ENCODE data around the gene KRT72. TPM values are rescaled to one million over a fixed set of nuclear protein-coding genes. Genes with fewer than 3 reads are reported as not detected.

Gene KRT72
- 0.05 TPM in 1 of 5 replicates, not detected in the others for total RNA-seq (2022; extraction: Qiagen RNA extraction)

GRCh38 chr12:52600941-52601481 is at the start of gene KRT72:
Gene KRT72 (minus strand): TSS chr12:52601463. CDS start chr12:52601452, 11 bp downstream.

DNA sequence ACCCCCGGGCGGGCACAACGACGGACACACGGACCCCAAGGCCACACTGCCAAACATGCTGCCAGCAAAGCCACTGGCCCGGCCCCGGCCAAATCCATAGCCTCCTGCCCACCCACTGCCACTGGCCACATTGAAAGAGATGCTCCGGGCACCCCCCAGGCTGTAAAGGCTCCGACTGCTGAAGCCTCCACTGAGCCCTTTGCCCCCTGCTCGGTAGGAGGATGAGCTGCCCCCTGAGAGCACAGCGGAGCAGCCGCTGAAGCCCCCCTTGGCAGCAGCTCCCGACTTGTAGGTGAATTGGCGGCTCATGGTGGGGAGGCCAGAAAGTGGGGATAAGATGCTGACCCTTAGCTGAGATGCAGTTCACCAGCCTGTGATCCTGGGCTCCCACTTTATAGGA is 17.0 kb upstream of the KRT72 start, which contains the start of gene KRT73:
Gene KRT73, minus strand, starts transcription at position 344 of the 400 bp plus-strand sequence. Its CDS starts 35 bp downstream, at position 309.

GRCh38 chr12:52573743-52574142 is 27.5 kb downstream of the KRT72 start, which contains the start of gene KRT74:
Gene KRT74 (minus strand): TSS chr12:52573843. CDS start chr12:52573777, 66 bp downstream.

DNA sequence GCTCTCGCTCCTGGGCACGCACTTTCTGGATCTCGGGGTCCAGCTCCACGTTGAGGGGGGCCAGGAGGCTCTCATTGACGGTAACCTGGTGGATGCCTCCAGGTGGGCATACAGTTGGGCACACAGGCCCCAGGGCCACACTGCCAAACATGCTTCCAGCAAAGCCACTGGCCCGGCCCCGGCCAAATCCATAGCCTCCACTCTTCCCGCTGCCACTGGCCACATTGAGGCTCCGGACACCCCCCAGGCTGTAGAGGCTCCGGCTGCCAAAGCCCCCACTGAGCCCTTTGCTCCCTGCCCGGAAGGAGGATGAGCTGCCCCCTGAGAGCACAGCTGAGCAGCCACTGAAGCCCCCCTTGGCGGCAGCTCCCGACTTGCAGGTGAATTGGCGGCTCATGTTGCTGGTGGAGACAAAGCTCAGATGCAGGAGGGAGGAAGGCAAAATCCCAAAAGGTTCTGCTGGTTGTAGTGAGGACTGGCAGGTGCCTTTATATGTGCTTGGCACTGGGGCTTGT is 48.5 kb downstream of the KRT72 start, which contains the start of gene KRT71:
Gene KRT71, minus strand, starts transcription at position 465 of the 515 bp plus-strand sequence. Its CDS starts 68 bp downstream, at position 397.

Other genes starting within 250 kb of the KRT72 start
- 0.05 to 0.10 TPM in 2 of 5 replicates, not detected in the others for gene KRT85, start 234.0 kb downstream of the KRT72 start, total RNA-seq (2022; extraction: Qiagen RNA extraction)
- not detected in 5 replicates for gene KRT84, start 215.8 kb downstream of the KRT72 start, total RNA-seq (2022; extraction: Qiagen RNA extraction)
- not detected in 5 replicates for gene KRT82, start 195.1 kb downstream of the KRT72 start, total RNA-seq (2022; extraction: Qiagen RNA extraction)
- 0.09 to 0.17 TPM (median 0.11 TPM) in 4 of 5 replicates, not detected in the other for gene KRT75, start 167.1 kb downstream of the KRT72 start, total RNA-seq (2022; extraction: Qiagen RNA extraction)
- gene KRT6B, start 149.3 kb downstream of the KRT72 start, total RNA-seq (2022; extraction: Qiagen RNA extraction), result 0.05 to 0.07 TPM in 2 of 5 replicates, not detected in the others
- not detected in 5 replicates for gene KRT6C, start 127.7 kb downstream of the KRT72 start, total RNA-seq (2022; extraction: Qiagen RNA extraction)
- 10.0 to 14.8 TPM (median 12.1 TPM) in 5 replicates for gene KRT6A, start 108.2 kb downstream of the KRT72 start, total RNA-seq (2022; extraction: Qiagen RNA extraction)
- gene KRT5, start 81.1 kb downstream of the KRT72 start, total RNA-seq (2022; extraction: Qiagen RNA extraction), result 0.52 to 0.72 TPM (median 0.62 TPM) in 5 replicates
- gene KRT71, start 48.3 kb downstream of the KRT72 start, total RNA-seq (2022; extraction: Qiagen RNA extraction), result 0.02 to 0.09 TPM (median 0.05 TPM) in 3 of 5 replicates, not detected in the others
- 0.02 to 0.03 TPM in 2 of 5 replicates, not detected in the others for gene KRT74, start 27.6 kb downstream of the KRT72 start, total RNA-seq (2022; extraction: Qiagen RNA extraction)
- gene KRT73, start 17.1 kb upstream of the KRT72 start, total RNA-seq (2022; extraction: Qiagen RNA extraction), result not detected in 5 replicates
- 0.03 TPM in 1 of 5 replicates, not detected in the others for gene KRT2, start 50.7 kb upstream of the KRT72 start, total RNA-seq (2022; extraction: Qiagen RNA extraction)
- gene KRT1, start 78.9 kb upstream of the KRT72 start, total RNA-seq (2022; extraction: Qiagen RNA extraction), result not detected in 5 replicates
- gene KRT77, start 102.1 kb upstream of the KRT72 start, total RNA-seq (2022; extraction: Qiagen RNA extraction), result not detected in 5 replicates
- not detected in 5 replicates for gene KRT76, start 175.9 kb upstream of the KRT72 start, total RNA-seq (2022; extraction: Qiagen RNA extraction)
- 0.03 to 0.06 TPM in 2 of 5 replicates, not detected in the others for gene KRT3, start 194.7 kb upstream of the KRT72 start, total RNA-seq (2022; extraction: Qiagen RNA extraction)
- 2.1 to 3.6 TPM (median 2.7 TPM) in 5 replicates for gene KRT4, start 212.7 kb upstream of the KRT72 start, total RNA-seq (2022; extraction: Qiagen RNA extraction)
- 0.05 to 0.10 TPM (median 0.07 TPM) in 4 of 5 replicates, not detected in the other for gene KRT79, start 232.8 kb upstream of the KRT72 start, total RNA-seq (2022; extraction: Qiagen RNA extraction)
- gene KRT78, start 247.5 kb upstream of the KRT72 start, total RNA-seq (2022; extraction: Qiagen RNA extraction), result 0.04 to 0.13 TPM (median 0.07 TPM) in 5 replicates

Measured in A549 treated with AZD2906 at 1 μM for 4 hours (cell line).